Activated T-cell treated with anti-CD3 and anti-CD28 coated beads, Interleukin-2, amount 50 U/mL, for 72 hours (primary cell): ENCODE measurements around the gene ARHGAP29. TPM values are rescaled to one million over a fixed set of nuclear protein-coding genes. Genes with fewer than 3 reads are reported as not detected.

ENCODE experiments used
- ATAC-seq, 2 donors: fragments of 150-1000 bp; cut with Tn5 transposase; replicated peaks in 1 of 2; 2 replicates each; pipeline ENCODE4 v1.10.0; 2021; ENCODE audit warnings: moderate library complexity in 2 of 2, mild to moderate bottlenecking in 1 of 2
- DNase-seq, 2 donors: peaks; one replicate each; pipeline ENCODE4 v3.0.0; 2021 to 2022; ENCODE audit warnings: mixed read lengths in 1 of 2
- H3K27ac Mint-ChIP-seq: one replicate; pipeline ENCODE4 v1.8.0; 2022; ENCODE audit warnings: mild to moderate bottlenecking, moderate library complexity, mixed read lengths
- H3K27me3 Mint-ChIP-seq: one replicate; pipeline ENCODE4 v1.8.0; 2022; ENCODE audit warnings: low read depth, mixed read lengths
- H3K36me3 Mint-ChIP-seq, 2 donors: one replicate each; pipeline ENCODE4 v1.8.0; 2022; ENCODE audit warnings: mixed read lengths in 2 of 2, mild to moderate bottlenecking in 1 of 2; ENCODE audit not compliant: insufficient read depth in 2 of 2
- H3K4me1 Mint-ChIP-seq: one replicate; pipeline ENCODE4 v1.8.0; 2022; ENCODE audit warnings: low read depth, mixed read lengths
- H3K4me3 Mint-ChIP-seq, 2 donors: one replicate each; pipeline ENCODE4 v1.8.0; 2022; ENCODE audit warnings: mild to moderate bottlenecking in 2 of 2, mixed read lengths in 2 of 2, moderate library complexity in 2 of 2
- H3K9me3 Mint-ChIP-seq, 2 donors: one replicate each; pipeline ENCODE4 v1.8.0; 2022; ENCODE audit warnings: mixed read lengths in 2 of 2
- total RNA-seq, 2 donors: library from RNA; stranded (reverse); gene quantifications; one replicate each; pipeline ENCODE4 v1.2.3, GENCODE V29; 2022

Gene ARHGAP29
- total RNA-seq, 2 donors from 2014 or later: 1.3 to 1.8 TPM

DNA sequence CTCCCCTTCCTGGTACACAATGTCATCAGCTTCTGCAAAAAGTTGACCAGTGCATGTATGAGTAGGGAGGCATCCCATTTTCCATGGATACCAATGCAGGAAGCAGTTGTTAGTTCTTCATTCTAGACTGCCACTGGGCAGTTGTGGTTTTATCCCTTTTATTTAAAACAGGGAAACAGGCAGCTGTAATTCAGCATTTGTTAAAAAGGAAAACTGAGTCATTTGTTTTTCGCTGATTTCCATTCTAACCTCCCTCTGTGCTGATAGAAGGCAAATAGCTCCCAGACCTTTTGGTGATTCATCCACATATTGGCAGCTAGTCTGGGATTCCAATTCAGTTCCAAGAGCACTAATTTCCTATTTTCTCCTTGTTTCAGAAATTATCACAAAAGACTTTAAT is 95.4 kb downstream of the ARHGAP29 start:
- Mint-ChIP-seq H3K36me3 (no peaks in the 10 kb centered on the region), H3K9me3 (peaks cover 0 to 2% of the 10 kb centered on the region in 2 donors), H3K4me1 (no peaks in the 10 kb centered on the region), H3K4me3 (no peak overlapping the region), H3K27ac (no peak overlapping the region), H3K27me3 (no peaks in the 10 kb centered on the region)
- DNase-seq (no peak), ATAC-seq (no peak)

- Mint-ChIP-seq H3K9me3 (peaks cover 4 to 5% of the 10 kb centered on the region in 2 donors), H3K4me1 (no peaks in the 10 kb centered on the region), H3K36me3 (peaks cover 0 to 2% of the 10 kb centered on the region in 2 donors), H3K4me3 (no peak overlapping the region), H3K27me3 (peaks cover 12% of the 10 kb centered on the region), H3K27ac (no peak overlapping the region)
- ATAC-seq: no peak
- DNase-seq: no peak
These were observed 105.3 kb downstream of the ARHGAP29 start for GRCh38 chr1:94132111-94132510.

GRCh38 chr1:94130851-94131595 is 106.4 kb downstream of the ARHGAP29 start:
- no peak for ATAC-seq
- H3K4me1 Mint-ChIP-seq: no peaks in the 10 kb centered on the region
- H3K36me3 Mint-ChIP-seq: peaks cover 0 to 2% of the 10 kb centered on the region in 2 donors
- peaks cover 12% of the 10 kb centered on the region for H3K27me3 Mint-ChIP-seq
- no peak overlapping the region for H3K4me3 Mint-ChIP-seq
- H3K9me3 Mint-ChIP-seq: peaks cover 4 to 5% of the 10 kb centered on the region in 2 donors
- no peak for DNase-seq
- H3K27ac Mint-ChIP-seq: no peak overlapping the region

- Mint-ChIP-seq H3K27me3 (peaks cover 6% of the 10 kb centered on the region), H3K36me3 (no peaks in the 10 kb centered on the region), H3K4me1 (no peaks in the 10 kb centered on the region), H3K4me3 (no peak overlapping the region), H3K9me3 (no peaks in the 10 kb centered on the region), H3K27ac (no peak overlapping the region)
- DNase-seq: no peak
- no peak for ATAC-seq
These were observed 110.7 kb downstream of the ARHGAP29 start for GRCh38 chr1:94126651-94127050.

DNA sequence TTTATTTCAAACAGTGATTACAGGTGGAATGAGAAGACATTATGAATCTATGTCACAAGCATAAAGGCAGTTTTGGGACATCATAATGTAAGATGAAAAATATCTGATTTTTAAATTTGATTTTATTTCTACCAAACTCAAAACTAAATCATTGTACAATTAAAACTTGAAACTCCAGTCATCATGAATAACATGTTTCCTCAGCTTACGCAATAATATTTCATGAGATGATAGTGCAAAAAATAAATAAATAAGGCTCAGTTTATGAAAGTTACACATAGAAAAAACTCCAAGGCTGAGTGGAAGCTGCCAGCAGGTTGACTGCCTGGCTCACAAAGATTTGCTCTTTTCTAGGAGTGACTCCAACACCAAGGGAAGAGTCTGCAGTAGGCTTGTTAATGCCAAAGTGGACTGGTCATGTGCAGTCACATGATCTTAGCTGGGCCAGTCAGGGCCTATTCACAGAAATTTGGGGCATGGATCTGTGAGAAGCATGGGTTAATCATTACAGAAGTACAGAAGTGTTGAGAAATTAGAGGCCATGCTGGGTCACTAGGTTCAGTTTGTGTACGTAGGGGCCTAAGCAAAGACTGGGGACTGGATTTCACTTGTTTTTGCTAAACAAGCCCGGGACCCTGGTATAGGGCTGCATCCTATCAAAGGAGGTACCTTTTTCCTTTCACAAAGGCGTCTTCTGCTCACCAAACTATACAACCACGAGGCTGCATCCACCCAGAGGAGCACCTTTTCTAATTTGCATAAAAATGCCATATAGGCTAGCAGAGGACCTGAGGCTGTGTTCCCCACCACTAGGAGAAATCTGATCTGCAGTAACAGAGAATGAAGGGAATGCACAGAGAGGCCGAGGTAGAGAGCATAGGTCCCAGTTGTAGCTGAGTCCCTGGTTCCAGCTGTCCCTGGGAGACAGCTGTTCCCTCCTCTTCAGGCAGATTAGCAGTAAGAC is 111.6 kb downstream of the ARHGAP29 start:
- Mint-ChIP-seq H3K4me1 (no peaks in the 10 kb centered on the region), H3K36me3 (no peaks in the 10 kb centered on the region), H3K27ac (no peak overlapping the region), H3K27me3 (peaks cover 6% of the 10 kb centered on the region), H3K9me3 (no peaks in the 10 kb centered on the region), H3K4me3 (no peak overlapping the region)
- DNase-seq (no peak), ATAC-seq (no peak)

DNA sequence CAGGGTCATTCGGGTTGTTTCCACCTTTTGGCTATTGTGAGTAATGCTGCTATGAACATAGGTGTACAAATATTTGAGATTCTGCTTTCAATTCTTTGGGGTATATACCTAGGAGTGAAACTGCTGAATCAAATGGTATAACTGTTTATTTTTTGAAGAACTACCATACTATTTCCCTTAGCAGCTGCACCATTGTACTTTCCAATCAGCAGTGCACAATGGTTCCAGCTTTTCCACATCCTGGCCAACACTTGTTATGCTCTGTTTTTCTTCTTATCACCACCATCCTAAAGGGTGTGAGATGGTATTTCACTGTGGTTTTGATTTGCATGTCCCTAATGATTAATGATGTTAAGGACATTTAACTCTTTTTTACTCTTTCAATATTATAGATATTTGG is 112.8 kb downstream of the ARHGAP29 start:
- H3K36me3 Mint-ChIP-seq: no peaks in the 10 kb centered on the region
- no peak overlapping the region for H3K4me3 Mint-ChIP-seq
- no peaks in the 10 kb centered on the region for H3K9me3 Mint-ChIP-seq
- ATAC-seq (no peak), DNase-seq (no peak)
- no peak overlapping the region for H3K27ac Mint-ChIP-seq
- H3K27me3 Mint-ChIP-seq: peaks cover 6% of the 10 kb centered on the region
- no peaks in the 10 kb centered on the region for H3K4me1 Mint-ChIP-seq

DNA sequence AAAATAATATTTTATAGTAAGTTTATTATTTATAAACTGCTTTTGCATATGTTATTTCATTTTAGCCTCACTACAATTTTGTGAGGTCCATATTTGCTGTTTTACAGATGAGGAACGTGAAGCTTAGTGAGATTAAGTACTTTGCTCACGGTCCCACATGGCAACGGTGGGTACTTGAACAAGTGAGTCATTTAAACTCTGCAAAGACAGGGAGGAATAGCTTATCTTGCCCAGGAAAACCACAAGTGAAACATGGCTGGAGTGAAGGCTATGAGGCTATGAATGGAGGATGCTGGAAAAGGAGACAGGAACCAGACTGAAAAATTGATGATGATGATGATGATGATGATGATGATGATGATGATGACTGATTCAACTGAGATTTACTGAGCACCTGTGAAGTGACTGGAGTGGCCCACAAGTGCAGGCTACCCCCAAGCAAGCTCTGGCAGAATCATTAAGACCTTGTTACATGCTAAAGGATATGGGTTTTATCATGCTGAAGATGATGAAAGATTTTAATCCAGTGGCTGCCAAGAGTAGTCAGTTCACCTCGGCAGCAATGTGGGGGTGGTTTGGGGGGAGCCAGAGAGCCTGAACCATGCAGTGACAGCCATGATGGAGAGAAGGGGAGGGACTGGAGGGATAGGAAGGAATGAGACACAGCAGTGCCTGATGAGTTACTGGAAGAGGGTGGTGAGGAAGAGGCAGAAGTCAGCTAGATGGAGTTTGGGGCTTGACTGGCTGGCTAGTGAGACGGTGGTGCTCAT is 115.0 kb downstream of the ARHGAP29 start:
- no peaks in the 10 kb centered on the region for H3K9me3 Mint-ChIP-seq
- H3K4me3 Mint-ChIP-seq: no peak overlapping the region
- H3K27ac Mint-ChIP-seq: no peak overlapping the region
- ATAC-seq: no peak
- no peaks in the 10 kb centered on the region for H3K4me1 Mint-ChIP-seq
- DNase-seq: no peak
- H3K27me3 Mint-ChIP-seq: no peaks in the 10 kb centered on the region
- H3K36me3 Mint-ChIP-seq: no peaks in the 10 kb centered on the region

Other genes starting within 250 kb of the ARHGAP29 start
- gene ABCA4, start 116.4 kb downstream of the ARHGAP29 start, total RNA-seq: 1 to 10 TPM in 1 of 2 donors, under 1 TPM in 1; 0.53 to 2.5 TPM
- 10 to 100 TPM; 38.0 to 55.3 TPM for gene ABCD3, start 180.8 kb upstream of the ARHGAP29 start, total RNA-seq